G401 (cell line): ENCODE results near the gene F12. TPM values are rescaled to one million over a fixed set of nuclear protein-coding genes. Genes with fewer than 3 reads are reported as not detected.

Experiments used
- DNase-seq: peaks from one replicate; pipeline ENCODE4 v3.0.0-alpha.2; 2015; ENCODE audit warnings: low spot score
- in situ Hi-C: cut with HindIII; loops from 2 replicates; pipeline ENCODE4 v1.10.0; 2016; ENCODE audit warnings: low sequenced_read_pairs, mixed read lengths
- total RNA-seq: library from RNA; depleted of rRNA; stranded (reverse); fragments of >200 nt; shearing (Covaris generic); gene quantifications from 2 replicates; pipeline ENCODE4 v1.2.3, GENCODE V29; 2014

F12 gene
- total RNA-seq, 1 experiment from 2014 or later = 3.1 TPM

DNA sequence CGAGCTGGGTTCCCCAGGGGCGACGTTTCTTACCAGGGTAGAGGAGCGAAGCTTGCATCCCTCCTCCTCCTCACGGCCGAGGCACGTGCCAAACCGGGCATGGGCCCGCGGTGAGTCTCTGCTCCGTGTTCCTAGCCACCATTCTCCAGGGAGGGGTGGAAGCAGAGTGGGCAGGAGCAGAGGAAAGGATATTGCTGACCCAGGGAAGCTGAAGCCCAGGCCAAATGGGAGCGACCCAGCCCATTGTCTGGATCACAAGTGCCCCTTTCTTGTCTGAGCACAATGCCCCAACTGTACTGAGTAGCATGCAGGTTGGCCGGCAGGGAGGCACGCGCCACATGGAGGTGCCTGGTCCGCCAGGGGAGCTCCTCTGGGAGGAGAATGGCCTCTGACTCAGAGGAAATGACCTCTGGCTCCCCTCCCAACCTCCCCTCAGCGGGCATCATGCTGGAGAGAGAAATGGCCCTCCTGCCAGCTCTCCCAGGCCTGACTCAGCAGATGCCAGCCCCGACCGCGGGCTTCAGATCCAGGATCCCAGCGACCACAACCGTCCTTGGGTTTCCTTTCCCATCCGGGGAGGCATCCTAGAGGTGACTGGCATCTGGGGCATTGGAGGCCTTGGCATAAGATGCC is 38.4 kb upstream of the F12 start:
- in situ Hi-C loops = loop anchor here (5.0 to 10.0 kb wide), 2 partner anchors 40 to 103 kb away; partner anchors contain the start of gene F12
- DNase-seq = peak; percentile 36

DNA sequence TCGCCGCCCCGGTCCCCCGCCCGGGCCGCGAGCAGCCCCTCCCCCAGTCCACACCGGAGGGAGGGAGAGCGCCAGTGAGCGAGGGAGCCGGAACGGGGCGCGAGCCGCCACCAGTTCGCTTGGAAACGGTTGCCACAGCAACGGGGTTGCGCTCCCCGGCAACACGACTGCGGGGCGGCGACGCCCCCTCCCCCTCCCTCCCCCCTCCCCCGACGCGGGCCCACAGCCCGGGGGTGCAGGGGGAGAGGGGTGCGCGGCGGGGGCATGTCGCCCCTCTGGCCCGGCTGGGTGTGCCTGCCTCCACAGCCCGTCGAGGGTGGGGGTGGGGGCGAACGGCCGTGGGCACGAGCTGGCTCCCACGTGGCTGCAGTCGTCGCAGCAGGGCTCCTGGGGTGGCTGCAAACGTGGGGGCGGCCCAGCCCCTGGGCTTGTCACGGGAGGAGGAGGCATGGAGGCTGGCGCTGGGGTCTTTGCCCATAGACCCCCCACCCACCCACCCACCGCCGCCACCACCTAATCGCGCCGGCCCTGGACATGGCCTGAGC is 37.8 kb upstream of the F12 start:
- peak; percentile 52 for DNase-seq
- in situ Hi-C loops = loop anchor here (5.0 to 10.0 kb wide), 2 partner anchors 40 to 102 kb away; partner anchors contain the start of gene F12

DNA sequence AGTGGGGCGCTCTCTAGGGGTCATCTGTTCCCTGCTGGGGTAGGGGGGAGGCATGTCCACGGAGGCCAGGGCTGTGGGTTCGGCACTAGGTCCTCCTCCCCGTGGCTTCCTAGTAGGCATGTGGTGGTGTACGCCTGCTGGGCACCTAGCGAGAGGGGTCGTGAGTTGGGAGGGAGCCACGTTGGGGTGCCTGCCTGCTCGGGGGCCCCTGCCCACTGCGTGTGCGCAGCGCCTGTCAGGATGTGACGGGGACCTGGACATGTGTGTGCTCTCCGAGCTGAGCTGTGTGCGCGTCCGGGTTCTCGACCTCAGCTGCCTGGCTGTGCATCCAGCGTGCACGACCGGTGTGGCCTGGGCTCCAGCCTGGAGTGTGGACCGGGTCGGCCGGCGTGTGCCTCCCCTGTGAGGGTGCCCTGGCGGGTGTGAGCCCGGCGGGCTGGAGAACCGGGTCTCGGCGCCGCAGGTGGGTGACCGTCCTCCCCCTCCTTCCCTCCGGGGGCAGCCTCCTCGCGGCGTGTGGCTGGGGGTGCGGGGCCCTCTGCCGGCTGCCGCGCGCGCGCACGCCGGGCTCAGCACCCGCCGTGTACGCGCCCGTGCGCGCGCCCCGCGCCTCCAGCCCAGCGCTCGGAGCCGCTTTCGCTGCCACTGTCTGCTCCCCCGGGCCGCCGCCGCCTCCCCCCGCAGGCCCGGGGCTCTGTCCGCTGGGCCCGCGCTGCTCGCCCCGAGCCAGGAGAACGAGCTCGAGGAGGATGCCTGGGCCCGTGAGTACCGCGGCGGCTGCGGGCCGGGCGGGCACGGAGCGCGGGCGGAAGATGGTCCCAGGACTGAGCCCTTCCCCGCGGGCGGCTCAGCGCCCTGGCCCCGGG is 37.1 kb upstream of the F12 start, which contains the start of gene PRR7:
Gene PRR7, plus strand, starts transcription at position 615 of the 866 bp plus-strand sequence. CDS start 8,254 bp downstream, outside the sequence.
- peak; percentile 70 for DNase-seq
- in situ Hi-C loops = loop anchor here (5.0 to 10.0 kb wide), 2 partner anchors 39 to 102 kb away; partner anchors contain the start of gene F12

DNA sequence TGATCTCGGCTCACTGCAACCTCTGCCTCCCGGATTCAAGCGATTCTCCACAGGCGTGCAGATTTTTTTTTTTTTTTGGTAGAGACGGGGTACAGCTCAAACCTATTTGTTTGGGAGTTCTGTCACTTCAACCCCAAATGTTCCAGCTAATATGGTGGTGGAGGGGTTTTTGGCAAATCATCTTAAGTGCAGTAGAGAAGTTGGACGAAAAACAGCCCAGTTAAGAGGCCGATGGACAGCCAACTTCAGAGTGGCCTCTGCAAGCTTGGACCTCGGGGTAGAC is 36.5 kb upstream of the F12 start:
- no peak for DNase-seq
- in situ Hi-C loops = loop anchor here (5.0 to 10.0 kb wide), 2 partner anchors 39 to 101 kb away; partner anchors contain the start of gene F12

DNA sequence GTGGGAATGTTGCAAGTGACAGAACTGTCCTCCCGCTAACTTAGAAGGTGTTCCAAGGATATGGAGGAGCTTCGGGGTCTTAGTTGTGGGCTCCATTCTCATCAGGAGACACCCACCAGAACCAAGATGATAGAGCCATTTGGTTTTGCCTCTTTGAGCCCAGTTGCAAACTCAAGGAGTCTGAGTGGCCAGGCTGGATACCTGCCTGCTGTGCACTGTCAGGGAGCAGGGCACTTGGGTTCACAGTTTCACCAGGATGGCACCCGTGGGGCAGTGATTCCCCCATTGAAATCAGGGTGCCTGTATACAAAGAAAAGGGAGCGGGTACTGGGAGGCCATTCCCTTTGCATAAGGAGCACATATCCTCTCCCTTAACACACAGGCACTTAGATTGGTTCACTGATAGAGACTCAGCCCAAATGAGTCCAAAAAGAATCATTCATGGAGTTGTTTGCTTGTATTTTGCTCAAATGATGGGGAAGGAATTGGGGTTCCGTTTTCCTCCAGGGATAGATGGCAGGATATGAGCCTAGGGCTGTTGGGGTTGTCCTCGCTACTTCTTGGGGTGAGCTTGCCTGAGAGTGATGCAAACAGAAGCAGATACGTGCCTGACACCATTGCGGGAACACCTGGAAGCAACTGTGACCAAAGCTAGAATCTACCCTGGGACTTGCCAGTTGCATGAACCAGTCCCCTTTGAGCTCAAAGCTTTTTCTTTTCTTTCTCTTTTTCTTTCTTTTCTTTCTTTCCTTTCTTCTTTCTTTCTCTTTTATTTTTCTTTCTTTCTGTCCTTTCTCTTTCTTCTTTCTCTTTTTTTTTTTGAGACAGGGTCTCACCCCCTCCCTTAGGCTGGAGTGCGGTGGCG is 35.9 kb upstream of the F12 start:
- no peak for DNase-seq
- in situ Hi-C loops = loop anchor here (5.0 to 10.0 kb wide), 2 partner anchors 38 to 100 kb away; partner anchors contain the start of gene F12

DNA sequence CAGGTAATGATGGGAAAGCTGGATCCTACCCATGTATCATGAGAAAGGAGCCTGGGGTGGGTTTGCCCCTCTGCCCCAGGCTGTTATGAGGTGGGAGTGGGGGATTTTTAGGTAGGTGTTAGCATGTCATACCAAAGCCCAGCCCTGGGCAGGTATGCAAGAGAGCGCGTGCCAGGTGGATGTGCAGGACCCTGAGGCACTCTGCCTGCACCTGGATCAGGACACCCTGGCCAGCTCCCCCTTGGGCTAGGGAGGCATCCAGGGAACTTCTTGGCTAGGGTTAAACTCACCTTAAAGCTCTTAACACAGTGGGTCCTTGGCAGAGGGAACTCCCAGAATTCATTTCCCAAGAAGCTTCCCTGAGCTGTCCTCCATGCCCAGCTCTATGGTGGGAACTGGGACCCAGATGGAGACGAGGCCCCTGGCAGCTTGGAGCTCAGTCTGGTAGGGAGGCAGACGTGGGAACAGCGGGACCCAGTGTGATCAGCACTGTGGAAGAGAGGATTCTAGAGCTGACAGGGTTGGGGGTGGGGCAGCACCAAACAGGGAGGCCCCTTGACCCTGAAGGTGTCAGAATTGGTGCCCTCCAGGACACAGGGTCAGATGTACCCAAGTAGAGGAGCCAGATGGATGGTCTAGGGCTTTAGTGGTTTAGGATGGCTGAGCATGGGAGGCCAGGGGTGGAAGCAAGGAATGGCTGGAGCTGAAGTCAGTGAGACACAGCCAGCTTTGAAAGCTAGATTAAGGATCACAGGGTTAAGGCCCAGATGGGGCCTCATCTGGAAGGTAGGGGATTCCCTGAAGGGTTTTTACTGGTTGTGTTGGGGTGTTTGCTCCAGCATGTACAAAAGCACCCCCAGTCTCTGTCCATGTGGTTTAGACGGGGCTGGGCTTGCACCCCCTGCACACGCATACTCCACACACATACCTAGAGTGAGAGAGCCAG is 35.0 kb upstream of the F12 start:
- in situ Hi-C loops = loop anchor here (5.0 to 10.0 kb wide), 2 partner anchors 37 to 100 kb away; partner anchors contain the start of gene F12
- no peak for DNase-seq

DNA sequence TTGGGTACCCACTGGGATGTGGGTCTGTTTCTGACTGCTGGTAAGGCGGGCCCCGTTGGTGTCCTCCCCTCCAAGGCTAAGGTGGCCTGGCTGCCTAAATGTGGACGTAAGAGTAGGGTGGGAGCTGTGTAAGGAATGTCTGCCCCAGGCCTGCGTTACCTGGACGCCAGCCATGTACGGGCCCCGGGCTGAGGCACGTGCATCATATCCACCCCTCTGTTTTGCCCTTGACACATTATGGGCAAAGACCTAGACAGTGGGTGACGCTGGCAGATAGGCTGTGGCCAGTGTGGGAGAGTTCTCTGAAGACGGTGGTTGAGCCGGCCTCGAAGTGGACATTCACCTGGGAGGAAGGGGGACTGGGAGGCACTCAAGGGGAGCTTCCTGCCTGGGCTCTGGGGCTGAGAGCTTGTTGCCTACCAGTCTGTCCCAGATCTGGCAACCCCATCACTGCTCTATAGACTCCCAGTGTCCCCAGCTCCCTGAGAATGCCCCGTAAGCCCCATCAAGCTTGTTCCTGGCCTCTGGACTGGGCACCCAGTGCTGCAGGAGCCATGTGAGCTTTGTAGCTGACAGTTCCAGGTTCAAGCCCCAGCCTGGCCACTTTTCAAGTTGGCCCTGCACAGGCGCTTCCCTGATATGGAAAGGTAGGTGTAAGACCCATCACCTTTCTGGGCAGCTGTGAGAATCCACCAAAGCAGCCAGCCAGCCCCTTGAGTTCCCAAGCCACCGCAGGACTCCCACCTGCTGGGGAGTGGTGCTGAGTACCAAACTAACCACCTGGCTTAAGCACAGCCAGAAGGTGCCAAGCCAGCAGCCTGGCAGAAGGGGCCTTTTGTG is 34.0 kb upstream of the F12 start:
- no peak for DNase-seq
- in situ Hi-C loops = loop anchor here (10.0 kb wide), 1 partner anchor 99 kb away; no protein-coding TSS in a partner anchor

DNA sequence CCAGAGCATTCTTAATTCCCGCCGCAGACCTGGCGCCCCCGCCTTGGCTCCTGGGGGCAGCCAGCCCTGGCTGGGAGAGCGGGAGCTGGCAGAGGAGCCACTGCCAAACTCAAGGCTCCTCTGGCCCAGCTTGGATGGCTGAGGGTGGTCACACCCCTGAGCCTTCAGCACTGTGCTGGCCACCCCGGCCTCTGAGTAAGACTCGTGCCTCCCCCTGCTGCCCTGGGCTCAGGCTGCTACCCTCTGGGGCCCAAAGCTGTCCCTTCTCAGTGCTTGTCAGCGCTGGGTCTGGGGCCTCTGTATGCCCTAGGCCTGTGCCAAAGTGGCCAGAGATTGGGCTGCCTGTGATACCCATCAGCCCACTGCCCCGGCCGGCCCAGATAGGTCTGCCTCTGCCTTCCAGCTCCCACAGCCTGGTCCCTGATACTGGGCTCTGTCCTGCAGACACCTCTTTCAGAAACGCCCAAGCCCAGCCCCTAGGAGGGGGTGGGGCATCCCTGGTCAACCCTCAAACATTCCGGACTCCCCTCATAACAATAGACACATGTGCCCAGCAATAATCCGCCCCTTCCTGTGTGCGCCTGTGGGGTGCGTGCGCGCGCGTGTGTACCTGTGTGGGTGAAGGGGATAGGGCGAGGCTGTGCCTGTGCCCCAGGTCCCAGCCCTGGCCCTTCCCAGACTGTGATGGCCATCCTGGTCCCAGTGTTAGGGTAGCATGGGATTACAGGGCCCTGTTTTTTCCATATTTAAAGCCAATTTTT is 32.9 kb upstream of the F12 start:
- no peak for DNase-seq
- in situ Hi-C loops = loop anchor here (10.0 kb wide), 1 partner anchor 97 kb away; no protein-coding TSS in a partner anchor

DNA sequence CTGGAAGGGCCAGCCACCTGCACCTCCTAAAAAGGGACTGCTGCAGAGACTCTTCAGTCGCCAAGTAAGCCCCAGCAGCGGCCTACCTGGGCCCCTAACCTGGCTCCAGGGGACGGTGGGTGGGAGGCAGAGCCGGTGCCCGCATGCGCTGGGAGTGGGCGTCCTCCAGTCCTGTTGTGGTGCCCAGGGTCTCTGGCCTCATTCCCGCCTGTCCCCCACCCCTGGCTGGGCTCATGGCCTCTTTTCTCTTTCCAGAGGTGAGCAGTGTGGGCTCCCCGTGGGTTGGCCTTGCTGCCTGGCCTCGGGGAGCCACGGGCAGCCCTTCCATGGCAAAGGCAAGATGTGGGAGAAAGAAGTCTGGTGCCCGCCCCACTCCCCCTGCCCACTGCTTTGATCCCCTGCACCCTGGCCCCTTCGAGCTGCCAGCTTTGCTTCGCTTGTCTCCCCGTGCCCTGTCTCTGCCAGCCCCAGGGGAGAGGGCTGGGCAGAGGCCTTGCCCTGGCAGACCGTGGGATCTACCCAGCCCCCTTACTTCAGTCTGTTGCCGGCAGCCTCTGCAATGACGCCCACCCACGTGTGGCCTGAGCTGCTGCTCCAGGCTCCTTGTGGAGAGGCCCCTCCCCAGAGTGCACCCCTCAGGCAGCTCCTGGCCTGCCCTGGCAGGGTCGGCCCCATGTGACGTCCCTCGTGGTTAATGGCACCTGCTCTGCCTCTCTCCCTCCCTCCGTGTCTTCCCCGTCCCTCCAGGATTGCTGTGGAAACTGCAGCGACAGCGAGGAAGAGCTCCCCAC is 31.8 kb upstream of the F12 start:
- in situ Hi-C loops = loop anchor here (10.0 kb wide), 1 partner anchor 96 kb away; no protein-coding TSS in a partner anchor
- DNase-seq = no peak

DNA sequence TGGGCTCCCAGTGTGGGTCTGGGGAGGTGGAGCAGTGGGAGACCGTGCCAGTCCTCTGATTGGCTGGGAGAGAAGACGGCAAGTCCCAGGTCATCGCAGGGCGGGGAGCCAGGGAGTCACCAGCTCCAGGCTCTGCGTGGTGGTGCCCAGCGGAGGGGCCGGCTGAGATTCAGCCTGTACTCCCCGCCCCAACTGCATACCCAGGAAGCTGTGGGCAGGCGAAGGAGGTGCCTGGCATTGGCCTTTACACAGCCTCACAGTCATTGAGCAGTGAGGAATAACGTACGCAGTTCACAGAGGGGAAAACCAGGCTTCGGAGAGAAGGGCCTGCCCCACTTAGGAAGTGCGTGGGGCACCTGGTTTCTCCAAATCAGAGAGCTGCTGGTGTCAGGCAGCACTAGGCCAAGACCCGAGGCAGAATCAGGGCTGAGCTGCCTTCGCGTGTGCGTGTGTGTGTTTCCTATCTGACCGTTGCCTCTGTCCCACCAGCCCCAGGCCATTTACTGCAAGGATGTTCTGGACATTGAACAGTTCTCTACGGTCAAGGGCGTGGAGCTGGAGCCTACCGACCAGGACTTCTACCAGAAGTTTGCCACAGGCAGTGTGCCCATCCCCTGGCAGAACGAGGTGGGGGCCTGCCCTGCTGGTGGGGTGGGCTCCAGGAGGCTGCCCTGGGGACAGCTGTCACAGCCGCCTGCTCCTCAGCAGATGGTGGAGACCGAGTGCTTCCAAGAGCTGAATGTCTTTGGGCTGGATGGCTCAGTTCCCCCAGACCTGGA is 31.0 kb upstream of the F12 start:
- no peak for DNase-seq
- in situ Hi-C loops = loop anchor here (10.0 kb wide), 1 partner anchor 96 kb away; no protein-coding TSS in a partner anchor

DNA sequence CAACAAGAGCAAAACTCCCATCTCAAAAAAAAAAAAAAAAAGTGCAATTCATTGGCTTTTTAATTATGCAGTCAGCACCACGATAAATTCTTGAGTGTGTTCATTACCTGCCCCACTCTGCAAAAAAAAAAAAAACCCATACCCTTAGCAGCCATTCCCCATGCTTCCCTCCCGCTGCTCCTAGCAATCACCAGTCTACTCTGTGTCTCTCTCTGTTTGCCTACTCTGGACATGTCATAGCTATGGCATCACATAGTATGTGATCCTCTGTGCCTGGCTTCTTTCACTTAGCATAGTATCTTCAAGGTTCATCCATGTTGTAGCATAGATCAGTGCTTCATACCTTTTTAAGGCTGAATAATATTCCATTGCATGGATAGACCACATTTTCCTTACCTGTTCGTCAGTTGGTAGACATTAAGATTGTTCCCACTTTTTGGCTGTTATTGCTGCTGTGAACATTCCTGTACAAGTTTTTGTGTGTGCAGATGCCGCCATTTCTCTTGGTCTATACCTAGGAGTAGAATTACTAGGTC is 30.2 kb upstream of the F12 start:
- no peak for DNase-seq
- in situ Hi-C loops = loop anchor here (10.0 kb wide), 1 partner anchor 95 kb away; no protein-coding TSS in a partner anchor

DNA sequence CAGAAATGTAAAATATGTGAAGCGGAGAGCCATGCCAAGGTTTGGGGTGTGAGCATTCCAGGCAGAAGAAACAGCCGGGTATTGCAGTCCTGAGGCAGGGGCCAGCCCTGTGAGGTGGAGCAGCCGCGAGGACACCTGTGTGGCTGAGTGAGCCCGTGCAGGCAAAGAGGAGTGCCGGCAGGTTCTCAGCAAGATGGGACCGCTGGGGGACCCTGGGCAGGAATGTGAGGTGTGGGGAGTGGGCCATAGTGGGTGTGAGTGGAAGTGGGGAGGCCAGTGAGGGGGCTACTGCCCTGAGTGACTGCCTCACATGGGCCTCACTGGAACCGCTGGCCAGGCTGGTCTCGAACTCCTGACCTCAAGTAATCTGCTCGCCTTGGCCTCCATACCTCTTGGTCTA is 29.1 kb upstream of the F12 start:
- no peak for DNase-seq
- in situ Hi-C loops = no loop called here

DNA sequence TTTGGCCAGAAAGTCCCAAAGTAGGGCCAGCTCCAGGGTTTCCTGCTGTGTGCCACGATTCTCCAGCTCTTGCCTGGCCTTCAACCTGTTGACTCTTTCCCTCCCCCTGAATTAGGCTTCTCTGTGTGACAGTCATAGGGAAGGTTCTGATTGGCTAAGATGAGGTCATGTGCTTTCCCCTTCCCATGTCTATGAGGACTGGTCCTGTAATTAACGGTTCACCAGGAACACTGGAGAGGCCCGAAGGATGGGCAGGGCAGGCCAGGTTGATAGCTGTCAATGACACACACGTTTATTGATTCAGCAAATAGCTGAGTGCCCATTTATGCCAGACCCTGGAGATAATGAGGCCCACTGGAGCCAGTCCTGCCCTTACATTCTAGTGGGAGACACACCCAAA is 28.3 kb upstream of the F12 start:
- in situ Hi-C loops = no loop called here
- no peak for DNase-seq

DNA sequence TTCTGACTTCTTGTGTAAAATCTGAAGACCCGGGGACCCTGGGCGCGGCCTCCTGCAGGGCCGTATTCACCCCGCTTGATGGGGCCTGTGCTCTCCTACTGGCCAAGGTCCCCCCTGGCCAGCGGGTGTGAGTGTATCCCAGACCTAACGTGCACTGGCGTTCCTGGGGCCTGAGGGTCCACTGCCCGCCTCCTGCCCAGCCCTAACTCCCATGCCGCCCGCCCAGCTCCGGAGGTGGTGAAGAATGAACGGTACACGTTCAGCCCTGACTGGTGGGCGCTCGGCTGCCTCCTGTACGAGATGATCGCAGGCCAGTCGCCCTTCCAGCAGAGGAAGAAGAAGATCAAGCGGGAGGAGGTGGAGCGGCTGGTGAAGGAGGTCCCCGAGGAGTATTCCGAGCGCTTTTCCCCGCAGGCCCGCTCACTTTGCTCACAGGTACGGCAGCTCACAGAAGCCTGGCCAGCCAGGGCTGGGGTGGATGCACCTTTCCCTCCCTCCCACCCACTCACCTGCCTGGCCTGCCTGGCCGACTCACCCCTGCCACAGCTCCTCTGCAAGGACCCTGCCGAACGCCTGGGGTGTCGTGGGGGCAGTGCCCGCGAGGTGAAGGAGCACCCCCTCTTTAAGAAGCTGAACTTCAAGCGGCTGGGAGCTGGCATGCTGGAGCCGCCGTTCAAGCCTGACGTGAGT is 26.6 kb upstream of the F12 start:
- DNase-seq = no peak
- in situ Hi-C loops = no loop called here
